ENCODE results near the gene ECI1.

The ECI1 gene

DNA sequence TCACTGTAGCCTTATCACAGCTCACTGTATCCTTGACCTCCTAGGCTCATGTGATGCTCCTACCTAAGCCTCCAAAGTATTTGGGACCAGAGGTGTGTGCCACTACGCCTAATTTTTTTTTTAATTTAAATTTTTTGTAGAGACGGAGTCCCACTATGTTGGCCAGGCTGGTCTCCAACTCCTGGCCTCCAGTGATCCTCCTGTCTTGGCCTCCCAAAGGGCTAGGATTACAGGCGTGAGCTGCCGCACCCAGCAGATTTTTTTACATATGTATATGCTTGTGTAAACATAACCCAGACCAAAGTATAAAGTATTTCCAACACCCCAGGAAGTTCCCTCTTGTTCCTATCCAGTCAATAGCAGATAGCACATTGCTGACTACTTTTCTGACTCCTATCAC lies 35.1 kb downstream of the ECI1 start:
- peak overlapping the region; percentile 84 for H3K4me3 ChIP-seq (ENCODE audit: low read length)
- TF ChIP-seq EZH2phosphoT487 (IDR thresholded peaks at IDR 0.05; ENCODE audit: low read depth): no peak
- TF ChIP-seq, protein P1, sequence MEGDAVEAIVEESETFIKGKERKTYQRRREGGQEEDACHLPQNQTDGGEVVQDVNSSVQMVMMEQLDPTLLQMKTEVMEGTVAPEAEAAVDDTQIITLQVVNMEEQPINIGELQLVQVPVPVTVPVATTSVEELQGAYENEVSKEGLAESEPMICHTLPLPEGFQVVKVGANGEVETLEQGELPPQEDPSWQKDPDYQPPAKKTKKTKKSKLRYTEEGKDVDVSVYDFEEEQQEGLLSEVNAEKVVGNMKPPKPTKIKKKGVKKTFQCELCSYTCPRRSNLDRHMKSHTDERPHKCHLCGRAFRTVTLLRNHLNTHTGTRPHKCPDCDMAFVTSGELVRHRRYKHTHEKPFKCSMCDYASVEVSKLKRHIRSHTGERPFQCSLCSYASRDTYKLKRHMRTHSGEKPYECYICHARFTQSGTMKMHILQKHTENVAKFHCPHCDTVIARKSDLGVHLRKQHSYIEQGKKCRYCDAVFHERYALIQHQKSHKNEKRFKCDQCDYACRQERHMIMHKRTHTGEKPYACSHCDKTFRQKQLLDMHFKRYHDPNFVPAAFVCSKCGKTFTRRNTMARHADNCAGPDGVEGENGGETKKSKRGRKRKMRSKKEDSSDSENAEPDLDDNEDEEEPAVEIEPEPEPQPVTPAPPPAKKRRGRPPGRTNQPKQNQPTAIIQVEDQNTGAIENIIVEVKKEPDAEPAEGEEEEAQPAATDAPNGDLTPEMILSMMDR (IDR thresholded peaks at IDR 0.05; ENCODE audit: low read depth, low read length): no peak
- H3K9me3 ChIP-seq (ENCODE audit: insufficient read depth, low read length): no peaks in the 10 kb centered on the region
- H2AFZ ChIP-seq (ENCODE audit: low read depth, low read length): no peak overlapping the region
- H4K20me1 ChIP-seq (ENCODE audit: insufficient read depth, low read length): peaks cover 7% of the 10 kb centered on the region
- no peak overlapping the region for H3K9ac ChIP-seq (ENCODE audit: low read length)
- peaks cover 20% of the 10 kb centered on the region for H3K79me2 ChIP-seq (ENCODE audit: low read length)
- H3K36me3 ChIP-seq (replicated peaks; ENCODE audit: low read depth, low read length): peaks cover 10% of the 10 kb centered on the region
- peaks cover 12% of the 10 kb centered on the region for H3K4me1 ChIP-seq (ENCODE audit: low read length)
- H3K27me3 ChIP-seq (ENCODE audit: low read depth, low read length): no peaks in the 10 kb centered on the region
- H3K27ac ChIP-seq (ENCODE audit: low read length): no peak overlapping the region
- peak overlapping the region; percentile 36 for H3K4me2 ChIP-seq (ENCODE audit: low read length)

DNA sequence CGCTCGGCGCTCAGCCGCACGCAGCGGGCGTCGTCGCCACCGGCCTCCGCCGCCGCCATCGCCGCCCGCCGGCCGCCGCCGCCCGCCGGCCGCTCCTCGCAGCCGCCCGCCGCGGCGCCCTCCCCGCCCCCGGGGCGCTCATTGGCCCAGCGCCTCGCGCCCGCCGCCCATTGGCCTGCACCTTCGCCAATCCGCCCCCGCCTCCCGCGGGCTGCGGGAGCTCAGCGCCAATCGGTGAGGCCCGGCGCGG lies 36.7 kb downstream of the ECI1 start, which contains the start of gene PGP:
Gene PGP (minus strand): TSS at position 122 of the 250 bp plus-strand sequence. CDS start 63 bp downstream, at position 59.
- Histone ChIP-seq H3K4me3 (ENCODE audit: low read length) (peak within 1 kb of the TSS; percentile 98), H3K27me3 (ENCODE audit: low read depth, low read length) (no peaks in the 10 kb centered on the region), H3K27ac (ENCODE audit: low read length) (peak within 1 kb of the TSS; percentile 68), H3K79me2 (ENCODE audit: low read length) (peaks cover 20% of the 10 kb centered on the region), H3K9ac (ENCODE audit: low read length) (peak within 1 kb of the TSS; percentile 82), H3K4me1 (ENCODE audit: low read length) (peaks cover 12% of the 10 kb centered on the region), H3K9me3 (ENCODE audit: insufficient read depth, low read length) (no peaks in the 10 kb centered on the region), H4K20me1 (ENCODE audit: insufficient read depth, low read length) (peaks cover 7% of the 10 kb centered on the region), H3K36me3 (replicated peaks; ENCODE audit: low read depth, low read length) (peaks cover 10% of the 10 kb centered on the region), H3K4me2 (ENCODE audit: low read length) (peak within 1 kb of the TSS; percentile 88), H2AFZ (ENCODE audit: low read depth, low read length) (no peak within 1 kb of the TSS; the same call in 1 of the 2 replicates)
- TF ChIP-seq, protein P1 (IDR thresholded peaks at IDR 0.05; ENCODE audit: low read depth, low read length): no peak
- TF ChIP-seq EZH2phosphoT487 (IDR thresholded peaks at IDR 0.05; ENCODE audit: low read depth): no peak

DNA sequence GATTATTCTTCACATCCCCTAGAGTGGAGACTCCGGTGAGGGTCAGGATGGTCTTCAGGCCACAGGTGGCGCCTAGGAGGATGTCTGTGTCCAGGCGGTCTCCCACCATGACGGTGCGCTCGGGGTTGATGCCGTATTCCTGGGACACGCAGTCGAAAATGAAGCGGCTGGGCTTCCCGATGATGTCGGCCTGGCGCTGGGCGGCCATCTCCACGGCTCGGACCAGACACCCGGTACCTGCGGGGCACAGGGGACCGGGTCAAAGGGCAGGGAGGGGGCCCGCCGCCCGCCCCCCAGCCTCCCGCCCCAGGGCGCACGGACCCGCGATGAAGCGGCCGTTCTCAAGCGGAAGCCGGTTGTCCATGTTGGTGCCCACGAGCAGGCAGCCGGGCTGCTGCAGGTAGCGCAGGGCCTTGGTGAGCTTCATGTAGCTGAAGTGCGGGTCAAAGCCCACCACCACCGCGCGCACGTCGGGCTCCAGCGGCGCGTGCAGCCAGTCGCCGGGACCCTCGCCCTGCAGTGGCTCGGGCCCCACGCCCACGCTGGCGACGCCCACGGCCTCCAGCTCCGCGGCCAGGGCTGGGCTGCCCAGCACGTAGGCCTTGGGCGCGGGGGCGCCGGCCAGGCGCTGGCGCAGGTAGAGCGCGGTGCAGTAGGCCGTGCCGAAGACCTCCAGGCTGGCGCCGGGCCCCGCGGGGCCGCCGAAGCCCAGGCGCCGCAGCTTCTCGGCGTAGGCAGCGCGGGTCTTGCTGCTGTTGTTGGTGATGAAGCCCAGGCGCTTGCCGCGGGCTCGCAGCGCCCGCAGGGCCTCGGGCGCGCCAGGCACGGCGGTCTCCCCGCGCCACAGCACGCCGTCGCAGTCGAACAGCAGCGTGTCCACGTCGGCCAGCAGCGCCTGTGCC lies 37.3 kb downstream of the ECI1 start:
- H3K27me3 ChIP-seq (ENCODE audit: low read depth, low read length): no peaks in the 10 kb centered on the region
- H3K9ac ChIP-seq (ENCODE audit: low read length): peak overlapping the region; percentile 81
- peaks cover 12% of the 10 kb centered on the region for H3K4me1 ChIP-seq (ENCODE audit: low read length)
- no peak overlapping the region for H2AFZ ChIP-seq (ENCODE audit: low read depth, low read length)
- H3K4me2 ChIP-seq (ENCODE audit: low read length): peak overlapping the region; percentile 88
- peaks cover 20% of the 10 kb centered on the region for H3K79me2 ChIP-seq (ENCODE audit: low read length)
- peak overlapping the region; percentile 98 for H3K4me3 ChIP-seq (ENCODE audit: low read length)
- TF ChIP-seq, protein P1 (IDR thresholded peaks at IDR 0.05; ENCODE audit: low read depth, low read length): no peak
- TF ChIP-seq EZH2phosphoT487 (IDR thresholded peaks at IDR 0.05; ENCODE audit: low read depth): no peak
- peaks cover 7% of the 10 kb centered on the region for H4K20me1 ChIP-seq (ENCODE audit: insufficient read depth, low read length)
- H3K36me3 ChIP-seq (replicated peaks; ENCODE audit: low read depth, low read length): peaks cover 13% of the 10 kb centered on the region
- H3K27ac ChIP-seq (ENCODE audit: low read length): no peak overlapping the region
- H3K9me3 ChIP-seq (ENCODE audit: insufficient read depth, low read length): no peaks in the 10 kb centered on the region

Measured in OCI-LY3 (cell line).